Caco-2 (cell line): ENCODE results near the gene MXD3. TPM values are rescaled to one million over a fixed set of nuclear protein-coding genes. Genes with fewer than 3 reads are reported as not detected.

ENCODE experiments used
- BruUV-seq: library from RNA; stranded (reverse); fragments of 400-500 nt; replicated peaks from 2 replicates; lab custom pipeline; 2021; lab: Mats Ljungman, UMichigan
- CTCF ChIA-PET: fragments of 300-600 bp; sonication (Branson Sonifier 250); formaldehyde crosslinking; loops from one replicate; lab custom pipeline; 2022; ENCODE audit warnings: antibody characterized with exemption; lab: Charles Lee
- POLR2A ChIA-PET: fragments of 300-600 bp; sonication (Branson Sonifier 250); formaldehyde crosslinking; loops from one replicate; lab custom pipeline; 2022; ENCODE audit warnings: antibody characterized with exemption; lab: Charles Lee
- DNase-seq, 2 experiments: peaks; one replicate each; pipeline versions ENCODE4 v3.0.0 to v3.0.0-alpha.2; 2020 to 2022
- H3K27me3 ChIP-seq: replicated peaks from 2 replicates; pipeline ENCODE4 v1.6.0; 2011; ENCODE audit warnings: low read length; ENCODE audit not compliant: control insufficient read depth, insufficient read depth
- H3K36me3 ChIP-seq: 2 replicates; pipeline ENCODE4 v1.5.1; 2011; ENCODE audit warnings: low read length; ENCODE audit not compliant: control insufficient read depth, insufficient read depth
- H3K4me1 ChIP-seq: fragments of 250-450 bp; sonication (Bioruptor Pico); 2 replicates; pipeline ENCODE4 v1.5.1; 2020; ENCODE audit warnings: mild to moderate bottlenecking
- H3K4me3 ChIP-seq: 2 replicates; pipeline ENCODE4 v1.5.1; 2011; ENCODE audit warnings: low read depth, mild to moderate bottlenecking, control low read depth, low read length
- H3K9me3 ChIP-seq: fragments of 250-450 bp; sonication (Bioruptor Pico); 2 replicates; pipeline ENCODE4 v1.5.1; 2020; ENCODE audit warnings: mild to moderate bottlenecking, moderate library complexity
- H3K27ac Mint-ChIP-seq: one replicate; pipeline ENCODE4 v1.8.0; 2022; ENCODE audit warnings: mixed read lengths; ENCODE audit not compliant: unreplicated experiment
- H3K27me3 Mint-ChIP-seq: one replicate; pipeline ENCODE4 v1.8.0; 2022; ENCODE audit warnings: mixed read lengths; ENCODE audit not compliant: insufficient read depth, unreplicated experiment
- H3K36me3 Mint-ChIP-seq: one replicate; pipeline ENCODE4 v1.8.0; 2022; ENCODE audit warnings: mild to moderate bottlenecking, mixed read lengths; ENCODE audit not compliant: insufficient read depth, unreplicated experiment
- H3K4me1 Mint-ChIP-seq: one replicate; pipeline ENCODE4 v1.8.0; 2022; ENCODE audit warnings: low read depth, mixed read lengths; ENCODE audit not compliant: unreplicated experiment
- H3K4me3 Mint-ChIP-seq: one replicate; pipeline ENCODE4 v1.8.0; 2022; ENCODE audit warnings: mild to moderate bottlenecking, moderate library complexity, mixed read lengths; ENCODE audit not compliant: unreplicated experiment
- H3K9me3 Mint-ChIP-seq: one replicate; pipeline ENCODE4 v1.8.0; 2022; ENCODE audit warnings: mixed read lengths; ENCODE audit not compliant: unreplicated experiment
- intact Hi-C: fragments of 100-400 bp; cut with micrococcal nuclease; formaldehyde crosslinking; loops from one replicate; pipeline ENCODE4 v1.10.0; 2022; ENCODE audit not compliant: unreplicated experiment
- total RNA-seq: library from RNA; stranded (reverse); gene quantifications from 2 replicates; pipeline ENCODE4 v1.2.3, GENCODE V29; 2022
- TF ChIP-seq, protein P1 (sequence below), 2 experiments: fragments of 200-600 bp in 1 of 2; IDR thresholded peaks; 1 replicate in 1 of 2; 2 replicates in 1 of 2; pipeline versions ENCODE4 v1.5.1 to v1.8.0; 2011 to 2022; ENCODE audit warnings: antibody characterized with exemption in 1 of 2, control low read depth in 1 of 2, inconsistent platforms in 1 of 2, low read depth in 1 of 2, low read length in 1 of 2, mild to moderate bottlenecking in 1 of 2, moderate library complexity in 1 of 2; ENCODE audit not compliant: insufficient read depth in 1 of 2, severe bottlenecking in 1 of 2, unreplicated experiment in 1 of 2

MXD3 gene
- total RNA-seq, 1 experiment from 2014 or later, result 19.8 TPM

DNA sequence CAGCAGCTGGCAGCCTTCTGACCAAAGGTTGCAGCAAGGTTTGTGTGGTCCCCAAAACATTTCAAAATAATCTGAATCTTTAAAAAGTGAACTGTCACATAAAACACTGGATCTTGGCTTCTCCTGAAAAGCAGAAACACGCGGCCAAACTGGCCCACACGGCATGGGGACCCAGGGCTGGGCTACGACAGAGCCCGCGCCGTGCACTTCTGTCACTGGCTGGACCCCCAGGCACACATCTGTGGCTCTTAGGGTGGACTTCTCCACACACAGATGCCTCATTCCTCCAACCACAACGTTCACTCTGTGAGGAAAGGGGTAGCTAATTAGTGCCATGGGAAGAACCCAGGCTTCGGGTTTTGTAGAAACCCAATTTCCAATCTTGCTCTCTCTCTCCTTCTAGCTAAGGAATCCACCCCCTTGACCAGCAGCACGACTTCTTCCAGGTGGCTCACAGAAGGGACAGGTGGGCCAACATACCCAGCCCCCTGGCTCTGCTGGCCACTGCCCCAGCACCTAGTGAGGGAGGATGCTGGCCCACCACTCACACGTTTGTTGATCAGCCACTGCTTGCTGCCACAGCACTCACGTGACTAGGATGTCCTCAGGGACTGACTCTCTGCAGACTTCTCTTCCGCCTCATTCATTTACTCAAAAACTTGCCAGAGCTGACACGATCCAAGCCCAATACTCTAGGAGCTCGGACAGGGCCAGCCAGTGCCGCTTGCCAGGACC lies 21.9 kb upstream of the MXD3 start:
- CTCF ChIA-PET, result no interaction called here
- no TSS peak for BruUV-seq
- Histone ChIP-seq H3K4me1 (0 out of 2 replicates have a peak, but pooled peaks cover 3% of the 10 kb centered on the region), H3K27me3 (no peaks in the 10 kb centered on the region), H3K36me3 (peaks cover 1% of the 10 kb centered on the region; the same call in 1 of the 2 replicates), H3K9me3 (no peaks in the 10 kb centered on the region), H3K4me3 (no peak overlapping the region)
- no peak overlapping the region for H3K4me3 Mint-ChIP-seq
- no peak overlapping the region for H3K27ac Mint-ChIP-seq
- TF ChIP-seq, protein P1, sequence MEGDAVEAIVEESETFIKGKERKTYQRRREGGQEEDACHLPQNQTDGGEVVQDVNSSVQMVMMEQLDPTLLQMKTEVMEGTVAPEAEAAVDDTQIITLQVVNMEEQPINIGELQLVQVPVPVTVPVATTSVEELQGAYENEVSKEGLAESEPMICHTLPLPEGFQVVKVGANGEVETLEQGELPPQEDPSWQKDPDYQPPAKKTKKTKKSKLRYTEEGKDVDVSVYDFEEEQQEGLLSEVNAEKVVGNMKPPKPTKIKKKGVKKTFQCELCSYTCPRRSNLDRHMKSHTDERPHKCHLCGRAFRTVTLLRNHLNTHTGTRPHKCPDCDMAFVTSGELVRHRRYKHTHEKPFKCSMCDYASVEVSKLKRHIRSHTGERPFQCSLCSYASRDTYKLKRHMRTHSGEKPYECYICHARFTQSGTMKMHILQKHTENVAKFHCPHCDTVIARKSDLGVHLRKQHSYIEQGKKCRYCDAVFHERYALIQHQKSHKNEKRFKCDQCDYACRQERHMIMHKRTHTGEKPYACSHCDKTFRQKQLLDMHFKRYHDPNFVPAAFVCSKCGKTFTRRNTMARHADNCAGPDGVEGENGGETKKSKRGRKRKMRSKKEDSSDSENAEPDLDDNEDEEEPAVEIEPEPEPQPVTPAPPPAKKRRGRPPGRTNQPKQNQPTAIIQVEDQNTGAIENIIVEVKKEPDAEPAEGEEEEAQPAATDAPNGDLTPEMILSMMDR (IDR thresholded peaks at IDR 0.05; ENCODE audit: insufficient read depth in 1 of 2, low read depth in 1 of 2, low read length in 1 of 2, severe bottlenecking in 1 of 2, unreplicated experiment in 1 of 2), result no peak
- DNase-seq, result no peak
- H3K36me3 Mint-ChIP-seq, result peaks cover 76% of the 10 kb centered on the region
- H3K27me3 Mint-ChIP-seq, result no peaks in the 10 kb centered on the region
- H3K4me1 Mint-ChIP-seq, result peaks cover 7% of the 10 kb centered on the region
- no peaks in the 10 kb centered on the region for H3K9me3 Mint-ChIP-seq
- POLR2A ChIA-PET, result interaction anchor here (0.5 kb wide), 1 partner anchor 15 kb away, joined by 4 read pairs; no protein-coding TSS in a partner anchor
- intact Hi-C loops, result no loop called here

DNA sequence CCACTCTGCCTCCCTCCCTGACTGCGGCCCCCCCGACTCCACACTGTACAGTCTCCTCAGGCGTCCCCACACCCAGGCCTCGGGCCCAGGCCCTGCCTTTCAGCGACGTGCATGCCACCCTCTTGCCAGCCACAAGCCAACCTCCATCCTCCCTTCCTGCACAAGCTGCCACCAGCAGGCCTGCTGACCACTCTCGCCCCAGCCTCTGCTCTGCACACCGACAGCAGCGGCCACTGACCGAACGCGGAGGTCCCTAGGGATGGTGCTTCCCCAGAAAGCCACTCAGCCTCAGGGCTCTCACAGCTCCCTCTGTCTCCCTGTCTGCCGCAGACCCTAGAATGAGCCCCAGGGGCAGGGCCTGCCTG lies 21.2 kb upstream of the MXD3 start:
- no peaks in the 10 kb centered on the region for H3K27me3 Mint-ChIP-seq
- peaks cover 8% of the 10 kb centered on the region for H3K4me1 ChIP-seq
- DNase-seq, result no peak
- H3K4me3 ChIP-seq, result no peak overlapping the region
- no peak overlapping the region for H3K4me3 Mint-ChIP-seq
- no peaks in the 10 kb centered on the region for H3K27me3 ChIP-seq
- H3K36me3 ChIP-seq, result peaks cover under 1% of the 10 kb centered on the region; the same call in 1 of the 2 replicates
- H3K4me1 Mint-ChIP-seq, result peaks cover 9% of the 10 kb centered on the region
- CTCF ChIA-PET, result no interaction called here
- H3K9me3 Mint-ChIP-seq, result no peaks in the 10 kb centered on the region
- TF ChIP-seq, protein P1 (IDR thresholded peaks at IDR 0.05; ENCODE audit: insufficient read depth in 1 of 2, low read depth in 1 of 2, low read length in 1 of 2, severe bottlenecking in 1 of 2, unreplicated experiment in 1 of 2), result no peak
- intact Hi-C loops, result no loop called here
- POLR2A ChIA-PET, result no interaction called here
- no TSS peak for BruUV-seq
- H3K27ac Mint-ChIP-seq, result no peak overlapping the region
- H3K36me3 Mint-ChIP-seq, result peaks cover 76% of the 10 kb centered on the region
- no peaks in the 10 kb centered on the region for H3K9me3 ChIP-seq

DNA sequence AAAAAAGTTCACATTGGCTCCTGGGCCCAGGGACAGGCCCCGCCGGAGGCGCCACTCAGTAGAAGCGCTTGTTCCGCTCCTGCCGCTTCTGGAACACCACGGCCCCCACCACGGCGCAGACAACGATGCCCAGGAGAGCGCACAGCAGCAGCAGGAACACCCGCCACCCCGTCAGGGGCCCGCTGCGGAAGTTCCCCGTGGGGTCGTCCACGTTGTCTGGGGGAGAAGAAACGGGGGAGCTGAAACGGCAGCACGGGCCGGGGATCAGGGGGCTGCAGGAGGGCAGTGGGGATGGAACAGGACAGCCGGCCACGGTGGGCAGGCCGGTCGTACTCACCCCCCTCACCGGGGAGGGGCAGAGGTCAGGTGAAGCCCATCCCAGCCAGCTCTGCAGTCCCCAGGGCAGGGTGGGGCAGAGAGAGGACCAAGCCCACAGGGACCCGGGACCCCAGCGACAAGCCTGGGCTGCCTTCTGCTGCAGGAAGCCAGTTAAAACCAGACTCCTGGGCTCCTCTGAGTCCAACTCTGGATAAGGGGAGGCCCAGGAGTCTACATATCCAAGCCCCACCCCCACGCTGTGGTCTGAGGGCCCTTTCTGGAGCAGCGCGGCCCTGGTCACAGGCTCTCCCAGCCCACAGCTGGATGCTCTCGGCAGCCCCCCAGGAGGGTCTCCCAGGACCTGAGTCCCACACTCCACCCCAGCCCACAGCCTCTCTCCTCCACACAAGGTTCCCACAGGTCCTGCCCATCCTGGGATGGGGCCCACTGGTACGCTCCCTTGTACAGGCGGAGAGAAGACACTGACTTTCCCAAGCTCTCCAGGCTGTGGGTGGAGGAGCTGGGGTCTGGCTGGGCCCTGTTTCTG lies 20.6 kb upstream of the MXD3 start:
- intact Hi-C loops, result no loop called here
- H3K27me3 Mint-ChIP-seq, result no peaks in the 10 kb centered on the region
- H3K4me3 Mint-ChIP-seq, result no peak overlapping the region
- POLR2A ChIA-PET, result no interaction called here
- Histone ChIP-seq H3K36me3 (no peaks in the 10 kb centered on the region; the same call in 1 of the 2 replicates), H3K9me3 (no peaks in the 10 kb centered on the region), H3K4me3 (no peak overlapping the region), H3K27me3 (no peaks in the 10 kb centered on the region), H3K4me1 (peaks cover 13% of the 10 kb centered on the region)
- no peak overlapping the region for H3K27ac Mint-ChIP-seq
- H3K4me1 Mint-ChIP-seq, result peaks cover 13% of the 10 kb centered on the region
- no peak for DNase-seq
- CTCF ChIA-PET, result no interaction called here
- TF ChIP-seq, protein P1 (IDR thresholded peaks at IDR 0.05; ENCODE audit: insufficient read depth in 1 of 2, low read depth in 1 of 2, low read length in 1 of 2, severe bottlenecking in 1 of 2, unreplicated experiment in 1 of 2), result no peak
- H3K9me3 Mint-ChIP-seq, result no peaks in the 10 kb centered on the region
- peaks cover 75% of the 10 kb centered on the region for H3K36me3 Mint-ChIP-seq
- BruUV-seq, result no TSS peak
